ENCODE measurements around the gene NTRK2.

The NTRK2 gene

DNA sequence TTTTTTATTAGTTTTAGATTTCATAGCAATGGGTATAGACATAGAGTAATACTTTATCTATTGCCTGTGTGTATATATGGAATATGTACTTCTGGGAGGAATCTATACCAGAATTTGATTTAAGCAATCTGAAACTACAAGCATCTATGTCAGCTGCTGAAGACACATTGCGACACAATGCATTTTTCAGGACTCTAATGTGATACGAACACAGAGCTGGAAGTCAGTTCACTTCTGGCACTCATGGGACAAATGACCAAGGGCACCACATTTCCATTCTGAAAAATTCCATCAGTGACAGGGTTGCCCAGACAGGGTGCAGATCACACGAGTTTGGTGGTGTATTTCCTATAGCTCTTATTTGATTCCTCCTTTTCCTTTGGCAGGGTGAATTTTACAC is 259.5 kb downstream of the NTRK2 start:
- CTCF ChIA-PET, result interaction anchor here (1.1 to 1.2 kb wide), 2 partner anchors 31 to 93 kb away, joined by 3 read pairs; no protein-coding TSS in a partner anchor
- no peak for DNase-seq (ENCODE audit: low spot score)
- no peak overlapping the region for H3K27ac ChIP-seq
- no peak for TF ChIP-seq CTCF (conservative IDR thresholded peaks at IDR 0.05; ENCODE audit: low read depth)
- POLR2A ChIA-PET (ENCODE audit: low non-redundant PET), result no interaction called here

- no peak overlapping the region for H3K27ac ChIP-seq
- DNase-seq (ENCODE audit: low spot score), result no peak
- ChIA-PET POLR2A (ENCODE audit: low non-redundant PET) (no interaction called here), CTCF (no interaction called here)
- no peak for TF ChIP-seq CTCF (conservative IDR thresholded peaks at IDR 0.05; ENCODE audit: low read depth)
These were observed 263.5 kb downstream of the NTRK2 start for GRCh38 chr9:84932915-84933527.

DNA sequence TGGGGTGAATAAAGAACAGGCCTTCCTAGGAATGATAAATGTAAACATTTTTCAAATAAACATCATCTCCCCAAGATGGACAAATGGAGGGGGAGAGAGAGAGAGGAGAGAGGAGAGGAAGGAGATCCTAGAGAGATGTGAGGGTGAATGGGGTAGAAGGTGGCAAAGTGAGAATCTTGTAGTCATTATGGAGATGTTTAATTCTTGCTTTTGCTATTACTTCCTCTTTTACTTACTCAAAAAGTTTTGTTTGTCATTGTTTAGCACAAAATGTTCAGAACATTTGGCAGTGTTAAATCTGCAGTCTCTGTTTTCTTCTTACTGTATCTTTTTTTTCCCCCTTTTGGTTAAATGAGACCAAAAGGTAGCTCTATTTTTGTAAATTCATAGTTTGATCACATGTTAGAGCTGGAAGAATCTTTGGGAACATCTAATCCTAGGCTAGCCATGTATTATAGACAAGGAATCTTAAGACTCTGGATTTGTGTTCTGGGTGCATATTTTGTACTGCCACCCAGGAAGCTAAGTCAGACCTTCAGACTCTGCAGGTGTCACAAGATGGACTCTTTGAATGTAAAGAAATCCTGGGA is 266.1 kb downstream of the NTRK2 start:
- CTCF ChIA-PET, result interaction anchor here (0.6 to 1.0 kb wide), 3 partner anchors 10 to 329 kb away, joined by 3 to 4 read pairs (median 3); no protein-coding TSS in a partner anchor
- DNase-seq (ENCODE audit: low spot score), result no peak
- POLR2A ChIA-PET (ENCODE audit: low non-redundant PET), result interaction anchor here (0.6 kb wide), 1 partner anchor 28 kb away, joined by 4 read pairs; no protein-coding TSS in a partner anchor
- TF ChIP-seq CTCF (conservative IDR thresholded peaks at IDR 0.05; ENCODE audit: low read depth), result no peak
- H3K27ac ChIP-seq, result no peak overlapping the region

DNA sequence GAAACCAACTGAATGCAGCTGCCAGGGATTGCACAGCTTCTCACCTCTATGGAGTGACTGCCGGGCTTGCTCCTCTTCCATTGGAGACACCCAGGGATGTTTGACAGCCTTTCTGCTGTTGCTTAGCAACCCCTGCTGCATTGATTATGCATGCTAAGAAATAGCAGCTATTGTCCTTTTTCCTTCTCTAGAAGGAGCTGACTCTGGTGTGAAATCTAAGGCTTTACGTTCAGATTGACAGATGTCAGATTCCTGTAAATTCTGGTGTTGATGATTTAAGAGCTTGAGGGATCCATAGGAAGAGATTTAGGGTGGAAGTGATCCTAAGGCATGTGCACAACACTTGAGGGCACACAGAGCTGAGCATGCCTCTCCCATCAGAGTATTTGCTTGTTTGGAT is 267.7 kb downstream of the NTRK2 start:
- H3K27ac ChIP-seq, result no peak overlapping the region
- ChIA-PET CTCF (interaction anchor here (0.7 to 0.8 kb wide), 2 partner anchors 74 to 143 kb away, joined by 3 to 6 read pairs; no protein-coding TSS in a partner anchor), POLR2A (ENCODE audit: low non-redundant PET) (no interaction called here)
- no peak for DNase-seq (ENCODE audit: low spot score)
- TF ChIP-seq CTCF (conservative IDR thresholded peaks at IDR 0.05; ENCODE audit: low read depth), result no peak

- DNase-seq (ENCODE audit: low spot score), result no peak
These were observed 268.1 kb downstream of the NTRK2 start for GRCh38 chr9:84937581-84937980.

DNA sequence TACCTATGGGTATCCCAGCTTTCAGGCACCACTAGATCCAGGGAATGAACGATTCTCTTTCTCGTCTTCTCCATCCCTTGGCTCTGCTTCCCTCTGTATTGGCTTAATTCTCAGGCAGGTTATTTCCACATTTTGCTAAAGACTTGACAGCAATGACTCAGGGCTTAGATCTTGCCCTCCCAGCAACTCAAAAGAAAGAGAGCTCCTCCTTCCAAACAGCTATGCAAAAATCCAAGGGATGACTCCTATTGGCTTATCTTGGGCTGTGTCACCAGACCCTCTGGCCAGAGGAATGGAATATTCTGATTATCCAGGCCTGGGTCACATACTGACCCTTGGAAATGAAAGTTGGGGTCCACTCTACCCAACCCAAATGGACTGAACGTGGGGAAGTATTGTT is 270.2 kb downstream of the NTRK2 start:
- no peak overlapping the region for H3K27ac ChIP-seq
- TF ChIP-seq CTCF (conservative IDR thresholded peaks at IDR 0.05; ENCODE audit: low read depth), result no peak
- ChIA-PET CTCF (interaction anchor here (0.6 to 1.1 kb wide), 2 partner anchors 255 to 319 kb away, joined by 4 to 5 read pairs; no protein-coding TSS in a partner anchor), POLR2A (ENCODE audit: low non-redundant PET) (no interaction called here)
- peak; percentile 29 for DNase-seq (ENCODE audit: low spot score)

More at GRCh38 chr9:84937581-84937980, 268.1 kb downstream of the NTRK2 start:
- TF ChIP-seq CTCF (conservative IDR thresholded peaks at IDR 0.05; ENCODE audit: low read depth), result no peak
- no peak overlapping the region for H3K27ac ChIP-seq
- POLR2A ChIA-PET (ENCODE audit: low non-redundant PET), result no interaction called here
- CTCF ChIA-PET, result interaction anchor here (0.7 to 0.8 kb wide), 2 partner anchors 74 to 143 kb away, joined by 3 to 6 read pairs; no protein-coding TSS in a partner anchor
